DLD1 (cell line): ENCODE measurements around the gene RFXANK.
"Not testable (repeated sequence)": the region's sequence is repeated elsewhere in the genome, so short reads cannot be mapped to it uniquely, and the experiment has no call there.

ENCODE experiments used
- in situ Hi-C: cut with HindIII; loops from 2 replicates; pipeline ENCODE4 v1.10.0; 2017; ENCODE audit warnings: low sequenced_read_pairs

Gene RFXANK

DNA sequence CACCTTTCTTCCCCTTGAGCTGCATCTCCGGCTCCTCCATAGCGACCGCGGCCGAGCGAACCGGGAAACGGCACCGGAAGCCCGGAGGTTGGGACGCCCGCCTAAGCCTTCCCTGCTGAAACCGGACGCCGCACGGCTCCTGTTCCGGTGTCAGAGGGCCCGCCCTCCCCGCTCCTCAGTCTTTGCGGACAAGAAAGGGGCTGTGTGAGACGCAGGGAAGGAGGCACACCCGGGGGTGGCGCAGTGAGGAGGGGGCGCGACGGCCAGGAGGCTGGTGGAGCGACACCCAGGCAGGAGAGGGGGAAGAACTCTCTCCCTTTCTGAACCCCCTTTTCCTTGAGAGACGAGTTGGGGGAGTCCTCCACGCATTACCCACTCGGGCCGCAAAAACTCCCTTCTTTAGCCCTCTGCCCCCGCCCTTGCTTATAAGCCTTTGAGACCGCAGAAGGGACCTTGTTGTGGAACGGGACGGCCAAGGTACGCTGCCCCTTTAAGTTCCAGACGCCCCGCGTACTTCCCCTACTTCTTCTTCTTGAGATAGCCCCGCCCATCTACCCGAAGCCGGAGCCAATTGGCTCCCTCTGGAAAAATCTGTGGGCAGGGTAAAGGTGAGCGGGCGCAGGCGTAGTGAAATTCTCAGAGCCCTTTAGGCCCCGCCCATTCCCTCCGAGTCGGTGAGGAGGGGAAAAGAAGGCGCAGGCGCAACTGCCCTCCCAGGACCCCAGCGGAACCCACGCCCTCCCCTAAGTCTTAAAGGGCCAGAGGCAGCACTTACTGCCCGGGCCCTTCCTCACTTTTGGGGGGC is at the start of gene RFXANK, which contains the start of gene BORCS8:
TSS of gene RFXANK (plus strand) at position 181 of the 805 bp plus-strand sequence. CDS start 1,689 bp downstream, outside the sequence.
TSS of gene BORCS8 (minus strand) at position 75 of the 805 bp plus-strand sequence. CDS start at position 40, 35 bp downstream.
- in situ Hi-C loops: no loop called here

DNA sequence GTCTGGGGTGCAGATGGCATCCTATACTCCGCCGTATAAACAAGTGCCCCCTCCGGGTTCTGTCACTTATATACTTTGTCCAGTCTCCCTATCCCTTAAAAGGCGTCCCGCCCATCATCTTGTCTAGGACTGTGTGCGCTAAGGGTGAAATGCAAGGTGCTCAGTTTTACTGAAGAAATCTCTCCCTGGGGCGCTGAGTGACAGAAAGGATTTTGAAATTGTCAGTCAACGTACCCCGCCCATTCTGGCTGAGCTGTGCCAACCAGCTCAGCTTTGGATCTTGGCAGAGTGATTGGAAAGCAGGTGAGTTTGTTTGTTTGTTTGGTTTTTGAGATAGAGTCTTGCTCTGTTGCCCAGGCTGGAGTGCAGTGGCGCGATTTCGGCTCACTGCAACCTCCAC is 49.7 kb upstream of the RFXANK start:
- in situ Hi-C loops: no loop called here

DNA sequence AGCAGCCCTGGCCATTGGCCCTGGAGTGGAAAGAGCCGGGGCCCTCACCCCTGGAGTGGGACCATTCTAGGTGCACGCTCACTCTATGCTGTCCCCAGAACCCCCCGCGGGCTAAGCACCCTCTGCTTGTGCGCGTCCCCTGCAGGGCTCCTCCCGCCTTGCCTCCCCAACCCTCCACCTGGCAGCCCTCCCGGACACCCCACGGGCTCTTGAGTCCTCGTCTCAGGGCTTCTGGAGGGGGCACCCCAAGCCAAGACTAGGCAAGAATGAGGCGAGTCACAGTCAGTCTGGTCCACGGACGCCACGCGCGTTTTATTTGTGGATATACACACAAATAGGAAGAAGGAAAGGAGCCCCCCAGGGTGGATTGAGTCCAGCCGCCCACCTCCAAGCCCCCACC is 46.8 kb upstream of the RFXANK start:
- in situ Hi-C loops: no loop called here

DNA sequence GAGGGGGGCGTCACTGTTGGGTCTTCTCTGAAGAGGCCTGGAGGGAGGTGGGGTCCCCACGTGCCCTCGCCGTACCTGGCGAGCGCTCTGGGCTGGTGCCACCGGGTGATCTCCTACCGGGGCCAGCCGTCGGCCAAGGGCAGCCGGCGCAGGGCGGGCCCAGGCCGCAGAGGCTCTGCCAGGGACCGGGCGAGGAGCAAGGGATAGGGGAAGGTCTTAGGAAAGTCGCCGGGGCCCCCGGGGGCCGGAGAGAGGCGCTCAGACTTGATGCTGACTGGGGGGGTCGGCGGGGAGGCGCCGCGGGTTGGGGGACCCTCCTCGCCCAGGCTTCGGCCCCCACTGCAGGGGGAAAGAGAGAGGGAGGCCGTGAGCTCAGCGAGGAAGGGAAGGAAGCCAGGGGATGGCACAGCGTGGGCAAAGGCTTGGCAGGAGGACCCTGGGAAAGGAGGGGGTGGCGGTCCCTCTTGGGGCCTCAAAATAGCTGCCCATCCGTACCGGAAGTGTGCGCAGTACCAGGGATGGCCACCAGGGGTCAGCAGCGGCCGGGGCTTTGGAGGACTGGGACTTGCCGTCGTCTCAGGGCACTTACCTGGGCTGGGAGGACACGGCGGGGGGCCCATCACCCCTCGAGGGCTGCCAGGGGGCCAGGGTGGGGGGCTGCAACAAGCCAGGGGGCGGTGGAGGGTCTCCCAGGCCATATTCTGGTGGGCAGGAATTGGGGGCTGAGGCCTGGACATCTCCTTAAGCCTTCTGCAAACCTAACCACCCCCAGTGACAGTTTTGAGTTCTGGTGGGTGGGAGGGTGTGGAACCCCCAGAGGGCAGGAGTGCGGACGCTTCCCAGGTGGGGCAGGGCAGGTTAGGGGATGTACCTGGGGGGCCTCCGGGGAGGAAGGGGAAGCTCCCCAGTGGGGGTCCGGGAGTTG is 46.1 kb upstream of the RFXANK start:
- in situ Hi-C loops: no loop called here

- in situ Hi-C loops: no loop called here
Observed at GRCh38 chr19:19146865-19147264, 45.2 kb upstream of the RFXANK start.

GRCh38 chr19:19147344-19147743 is 44.7 kb upstream of the RFXANK start:
- in situ Hi-C loops: no loop called here

GRCh38 chr19:19148504-19148903 is 43.6 kb upstream of the RFXANK start:
- in situ Hi-C loops: not testable (repeated sequence)

DNA sequence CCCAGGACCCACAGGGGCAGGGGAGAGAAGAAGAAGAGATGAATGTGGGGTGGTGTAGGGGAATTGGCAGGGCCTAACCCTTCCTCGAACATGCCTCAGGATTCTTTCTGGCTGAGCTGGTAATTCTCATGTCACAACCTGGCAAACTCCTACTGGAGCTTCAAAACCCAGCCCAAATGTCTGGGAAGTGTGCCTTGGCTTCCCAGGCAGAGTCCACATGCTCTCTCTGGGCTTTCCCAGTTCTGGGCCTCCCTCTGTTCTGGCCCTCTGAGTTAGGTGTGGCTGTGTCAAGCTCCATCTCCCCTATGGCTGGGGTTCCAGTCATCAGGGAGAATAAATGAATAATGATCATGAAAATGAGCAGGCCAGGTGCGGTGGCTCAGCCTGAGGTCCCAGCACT is 42.6 kb upstream of the RFXANK start:
- in situ Hi-C loops: no loop called here

- in situ Hi-C loops: no loop called here
Observed at GRCh38 chr19:19151418-19151817, 40.6 kb upstream of the RFXANK start.

DNA sequence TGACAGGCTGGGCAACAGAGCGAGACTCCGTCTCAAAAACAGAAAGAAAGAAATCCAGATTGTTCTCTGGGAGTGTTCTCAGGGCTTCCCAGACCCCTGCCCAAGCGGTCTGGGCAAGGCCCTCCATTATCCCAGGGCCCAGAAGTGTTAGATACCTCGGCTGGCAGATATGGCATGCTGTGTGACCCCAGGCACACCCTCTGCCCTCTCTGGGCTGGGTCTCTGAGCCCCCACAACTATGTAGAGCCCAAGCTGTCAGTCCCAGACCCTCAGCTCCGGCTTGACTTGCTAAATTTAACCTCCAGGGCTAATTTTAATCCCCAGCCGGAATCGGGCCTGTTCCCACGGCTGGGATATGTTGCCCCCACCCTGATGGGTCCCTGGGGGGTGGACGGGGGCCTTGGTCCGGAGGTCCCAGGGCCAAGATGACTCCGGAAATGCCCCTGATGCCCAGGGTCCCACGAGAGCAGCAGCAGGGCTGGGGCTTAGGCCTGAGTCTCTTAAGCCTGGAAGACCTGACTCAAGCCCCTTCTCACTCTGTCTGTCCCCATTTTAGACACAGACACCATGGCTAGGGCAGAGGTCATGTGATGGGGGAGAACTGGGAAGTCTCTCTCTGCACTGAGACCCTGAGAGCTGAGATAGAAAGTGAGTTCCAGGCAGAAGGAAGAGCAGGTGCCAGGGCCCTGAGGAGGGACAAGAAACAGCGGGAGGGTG is 39.2 kb upstream of the RFXANK start:
- in situ Hi-C loops: no loop called here

DNA sequence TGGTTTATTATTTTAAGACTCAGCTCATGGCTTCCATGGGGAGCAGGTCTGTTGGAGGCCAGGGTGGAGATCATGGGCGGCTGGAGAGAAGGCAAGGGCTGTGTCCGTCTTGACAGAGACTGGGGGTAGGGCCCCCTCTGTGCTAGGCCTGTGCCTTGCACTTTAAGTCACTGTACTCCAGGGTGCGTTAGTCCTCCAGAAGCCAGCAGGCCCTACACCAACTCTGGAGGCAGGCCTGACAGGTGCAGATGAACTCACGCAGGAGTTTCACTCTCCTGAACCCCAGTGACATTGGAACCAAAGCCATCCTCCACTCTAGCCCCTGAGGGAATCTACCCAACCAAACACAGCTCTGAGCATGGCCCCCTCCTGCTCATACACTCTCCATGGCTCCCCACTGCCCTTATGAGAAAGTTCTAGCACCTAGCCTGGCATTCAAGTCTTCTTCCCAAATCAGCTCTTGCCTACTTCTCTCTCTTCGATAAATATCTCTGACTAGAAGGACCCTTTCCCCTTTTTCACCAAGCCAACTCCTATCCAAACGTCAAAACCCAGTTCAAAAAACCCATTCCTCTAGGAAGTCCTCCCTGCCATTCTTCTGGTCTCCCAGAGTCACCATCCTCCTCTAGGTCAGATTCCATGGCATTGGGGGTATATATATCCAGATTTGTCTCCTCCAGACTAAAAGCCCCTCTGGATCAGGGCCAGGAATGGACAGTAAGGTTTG is 37.1 kb upstream of the RFXANK start:
- in situ Hi-C loops: no loop called here

DNA sequence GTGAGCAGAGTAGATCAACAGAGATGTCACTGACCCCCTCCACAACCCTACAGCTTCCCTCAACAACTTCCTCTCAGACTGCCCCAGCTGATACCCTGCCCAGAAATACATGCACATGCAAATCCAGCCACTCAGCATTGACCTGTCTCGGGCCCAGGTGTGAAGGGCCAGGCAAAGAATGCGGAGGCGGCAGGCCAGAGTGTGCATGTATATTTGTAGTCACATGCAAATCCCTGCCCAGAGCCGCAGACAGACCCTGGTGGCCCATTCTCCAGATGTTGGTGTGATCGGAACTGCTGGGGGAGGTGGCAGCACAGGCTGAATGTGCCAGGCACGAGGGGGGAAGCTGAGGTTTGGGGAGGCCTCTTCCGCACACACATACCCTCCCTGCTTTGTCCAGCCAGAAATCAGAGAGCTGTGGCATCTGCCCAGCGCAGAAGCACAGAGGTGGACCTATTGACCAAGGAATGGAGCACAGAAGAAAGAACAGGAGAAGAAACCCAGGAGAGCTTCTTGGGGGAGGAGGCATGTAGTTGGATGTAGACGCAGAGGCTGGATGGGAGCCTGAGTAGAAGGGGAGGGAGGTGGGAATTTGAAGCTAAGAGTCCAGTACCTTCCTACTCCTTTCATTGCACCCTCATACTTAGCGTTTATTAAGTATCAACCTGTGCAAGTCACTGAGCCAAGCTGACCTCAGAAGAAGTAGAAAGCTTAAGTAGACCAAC is 36.4 kb upstream of the RFXANK start:
- in situ Hi-C loops: no loop called here

- in situ Hi-C loops: no loop called here
Observed at GRCh38 chr19:19157808-19158207, 34.2 kb upstream of the RFXANK start.

DNA sequence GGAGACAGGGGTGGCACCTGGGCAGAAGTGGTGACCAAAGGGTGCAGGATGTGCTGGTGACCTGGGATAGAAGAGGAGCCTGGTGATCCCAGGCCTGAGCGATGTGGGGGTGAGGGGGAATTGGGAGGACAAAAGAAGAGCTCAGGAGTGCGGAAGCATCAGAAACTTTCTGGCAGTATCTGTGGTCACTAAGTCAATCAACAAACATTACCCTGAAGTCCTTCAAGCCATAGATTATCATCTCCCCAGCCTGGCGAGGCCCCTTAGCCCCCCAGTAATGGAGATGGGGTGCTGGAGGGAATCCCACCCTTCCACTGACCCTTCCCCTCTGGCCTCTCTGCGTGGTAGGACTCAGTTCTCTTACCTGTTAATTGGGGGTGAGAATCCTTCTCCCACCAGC is 32.5 kb upstream of the RFXANK start:
- in situ Hi-C loops: no loop called here

GRCh38 chr19:19160461-19161035 is 31.5 kb upstream of the RFXANK start:
- in situ Hi-C loops: no loop called here

GRCh38 chr19:19162495-19162894 is 29.6 kb upstream of the RFXANK start:
- in situ Hi-C loops: no loop called here

GRCh38 chr19:19165396-19165795 is 26.7 kb upstream of the RFXANK start:
- in situ Hi-C loops: no loop called here

DNA sequence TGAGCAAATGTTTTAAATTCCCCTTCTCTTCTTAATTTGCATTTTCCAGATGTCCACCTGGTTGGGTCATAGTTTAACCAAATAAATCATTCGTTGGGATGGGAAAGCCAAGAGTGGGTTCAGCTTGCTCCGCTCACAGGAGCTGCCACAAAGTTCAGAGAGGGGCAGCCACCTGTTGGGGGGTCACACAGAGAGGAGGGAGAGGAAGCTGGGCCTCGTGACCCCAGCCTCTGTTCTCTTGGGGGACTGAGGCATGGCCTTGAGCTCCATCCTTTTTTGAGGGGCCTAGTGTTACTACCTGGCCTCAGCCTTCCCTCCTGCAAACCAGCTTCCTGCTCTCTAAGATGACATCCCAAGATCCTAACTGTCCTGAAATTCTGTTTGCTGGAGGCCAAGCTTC is 24.4 kb upstream of the RFXANK start:
- in situ Hi-C loops: no loop called here

DNA sequence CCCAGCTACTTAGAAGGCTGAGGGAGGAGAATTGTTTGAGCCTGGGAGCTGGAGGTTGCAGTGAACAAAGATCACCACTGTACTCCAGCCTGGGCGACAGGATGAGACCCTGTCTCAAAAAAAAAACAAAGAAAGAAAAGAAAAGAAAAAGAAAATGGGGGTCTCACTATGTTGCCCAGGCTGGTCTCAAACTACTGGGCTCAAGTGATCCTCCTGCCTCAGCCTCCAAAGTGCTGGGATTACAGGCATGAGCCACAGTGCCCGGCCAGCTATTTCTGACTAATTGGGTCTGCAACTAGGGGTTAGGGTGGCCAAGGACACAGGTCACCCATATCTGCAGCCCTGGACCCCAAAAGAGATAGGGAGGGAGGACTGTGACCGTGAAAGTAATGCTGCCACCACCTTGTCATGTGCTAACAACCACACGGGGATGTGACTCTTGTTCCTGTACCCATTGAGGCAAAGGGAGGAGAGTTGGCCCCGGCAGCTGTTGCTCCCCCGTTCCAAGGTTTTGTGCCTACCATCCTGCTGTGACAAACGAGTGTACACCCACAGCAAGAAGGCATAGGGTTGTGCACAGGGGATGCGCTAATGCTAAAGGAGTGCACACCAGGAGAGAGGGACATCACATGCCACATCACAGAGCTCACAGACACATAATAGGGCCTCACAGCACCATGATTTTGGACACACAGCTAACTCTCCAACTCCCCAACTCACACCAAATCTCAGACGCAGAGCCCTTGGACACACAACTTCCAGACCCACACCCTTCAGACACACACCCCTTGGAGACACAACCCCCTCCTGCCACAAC is 22.6 kb upstream of the RFXANK start:
- in situ Hi-C loops: no loop called here
